ENCODE measurements around the gene RPLP1. TPM values are rescaled to one million over a fixed set of nuclear protein-coding genes. Genes with fewer than 3 reads are reported as not detected.

Gene RPLP1
- total and polyA plus RNA-seq, 9 of the 15 experiments (the other 6 are each of a cell fraction or from before 2014, with no cell fraction given) = 76.3 to 3,053 (median 847) TPM

DNA sequence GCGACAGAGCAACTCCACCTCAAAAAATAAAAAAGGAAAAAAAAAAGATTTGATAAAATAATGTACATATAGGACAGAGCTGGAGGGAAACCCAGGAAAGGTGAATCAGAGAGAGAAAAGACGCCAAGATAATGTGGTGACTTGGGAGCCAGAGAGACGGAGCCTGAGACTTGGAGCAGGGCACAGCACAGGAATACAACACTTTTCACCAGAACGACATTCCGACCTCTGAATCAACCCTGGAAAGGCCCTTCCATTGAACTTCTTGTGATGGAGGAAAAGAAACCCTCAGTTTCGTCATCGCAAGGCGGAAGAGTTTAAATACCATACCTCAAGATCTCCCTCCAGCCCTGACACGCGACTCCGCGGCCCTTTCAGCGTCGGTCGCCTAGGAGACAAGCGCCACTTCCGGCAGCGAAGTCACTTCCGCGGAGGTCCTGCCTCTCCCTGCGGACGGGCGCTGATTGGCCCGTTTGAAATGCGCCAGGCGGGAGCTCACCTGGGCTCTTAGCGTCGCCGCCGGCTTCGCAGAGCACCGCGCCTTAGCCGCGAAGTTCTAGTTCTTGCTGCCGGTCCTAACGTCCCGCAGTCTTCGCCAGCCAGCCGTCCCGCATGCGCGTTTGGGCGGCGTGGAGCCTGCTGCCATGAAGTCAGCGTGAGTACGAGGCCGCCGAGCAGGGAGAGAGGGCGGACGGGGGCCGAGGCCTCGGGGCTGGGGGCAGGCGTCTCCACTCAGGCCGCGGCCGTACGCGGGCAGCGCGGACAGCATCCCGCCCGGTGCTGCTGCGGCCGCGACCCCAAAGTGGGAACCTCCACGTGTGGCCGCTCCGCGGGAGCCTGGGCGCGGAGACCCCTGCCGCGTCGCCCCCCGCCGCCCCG, 38.6 kb upstream of the RPLP1 start, which contains the start of gene KIF23 (continued):
- TF ChIP-seq, protein P1, sequence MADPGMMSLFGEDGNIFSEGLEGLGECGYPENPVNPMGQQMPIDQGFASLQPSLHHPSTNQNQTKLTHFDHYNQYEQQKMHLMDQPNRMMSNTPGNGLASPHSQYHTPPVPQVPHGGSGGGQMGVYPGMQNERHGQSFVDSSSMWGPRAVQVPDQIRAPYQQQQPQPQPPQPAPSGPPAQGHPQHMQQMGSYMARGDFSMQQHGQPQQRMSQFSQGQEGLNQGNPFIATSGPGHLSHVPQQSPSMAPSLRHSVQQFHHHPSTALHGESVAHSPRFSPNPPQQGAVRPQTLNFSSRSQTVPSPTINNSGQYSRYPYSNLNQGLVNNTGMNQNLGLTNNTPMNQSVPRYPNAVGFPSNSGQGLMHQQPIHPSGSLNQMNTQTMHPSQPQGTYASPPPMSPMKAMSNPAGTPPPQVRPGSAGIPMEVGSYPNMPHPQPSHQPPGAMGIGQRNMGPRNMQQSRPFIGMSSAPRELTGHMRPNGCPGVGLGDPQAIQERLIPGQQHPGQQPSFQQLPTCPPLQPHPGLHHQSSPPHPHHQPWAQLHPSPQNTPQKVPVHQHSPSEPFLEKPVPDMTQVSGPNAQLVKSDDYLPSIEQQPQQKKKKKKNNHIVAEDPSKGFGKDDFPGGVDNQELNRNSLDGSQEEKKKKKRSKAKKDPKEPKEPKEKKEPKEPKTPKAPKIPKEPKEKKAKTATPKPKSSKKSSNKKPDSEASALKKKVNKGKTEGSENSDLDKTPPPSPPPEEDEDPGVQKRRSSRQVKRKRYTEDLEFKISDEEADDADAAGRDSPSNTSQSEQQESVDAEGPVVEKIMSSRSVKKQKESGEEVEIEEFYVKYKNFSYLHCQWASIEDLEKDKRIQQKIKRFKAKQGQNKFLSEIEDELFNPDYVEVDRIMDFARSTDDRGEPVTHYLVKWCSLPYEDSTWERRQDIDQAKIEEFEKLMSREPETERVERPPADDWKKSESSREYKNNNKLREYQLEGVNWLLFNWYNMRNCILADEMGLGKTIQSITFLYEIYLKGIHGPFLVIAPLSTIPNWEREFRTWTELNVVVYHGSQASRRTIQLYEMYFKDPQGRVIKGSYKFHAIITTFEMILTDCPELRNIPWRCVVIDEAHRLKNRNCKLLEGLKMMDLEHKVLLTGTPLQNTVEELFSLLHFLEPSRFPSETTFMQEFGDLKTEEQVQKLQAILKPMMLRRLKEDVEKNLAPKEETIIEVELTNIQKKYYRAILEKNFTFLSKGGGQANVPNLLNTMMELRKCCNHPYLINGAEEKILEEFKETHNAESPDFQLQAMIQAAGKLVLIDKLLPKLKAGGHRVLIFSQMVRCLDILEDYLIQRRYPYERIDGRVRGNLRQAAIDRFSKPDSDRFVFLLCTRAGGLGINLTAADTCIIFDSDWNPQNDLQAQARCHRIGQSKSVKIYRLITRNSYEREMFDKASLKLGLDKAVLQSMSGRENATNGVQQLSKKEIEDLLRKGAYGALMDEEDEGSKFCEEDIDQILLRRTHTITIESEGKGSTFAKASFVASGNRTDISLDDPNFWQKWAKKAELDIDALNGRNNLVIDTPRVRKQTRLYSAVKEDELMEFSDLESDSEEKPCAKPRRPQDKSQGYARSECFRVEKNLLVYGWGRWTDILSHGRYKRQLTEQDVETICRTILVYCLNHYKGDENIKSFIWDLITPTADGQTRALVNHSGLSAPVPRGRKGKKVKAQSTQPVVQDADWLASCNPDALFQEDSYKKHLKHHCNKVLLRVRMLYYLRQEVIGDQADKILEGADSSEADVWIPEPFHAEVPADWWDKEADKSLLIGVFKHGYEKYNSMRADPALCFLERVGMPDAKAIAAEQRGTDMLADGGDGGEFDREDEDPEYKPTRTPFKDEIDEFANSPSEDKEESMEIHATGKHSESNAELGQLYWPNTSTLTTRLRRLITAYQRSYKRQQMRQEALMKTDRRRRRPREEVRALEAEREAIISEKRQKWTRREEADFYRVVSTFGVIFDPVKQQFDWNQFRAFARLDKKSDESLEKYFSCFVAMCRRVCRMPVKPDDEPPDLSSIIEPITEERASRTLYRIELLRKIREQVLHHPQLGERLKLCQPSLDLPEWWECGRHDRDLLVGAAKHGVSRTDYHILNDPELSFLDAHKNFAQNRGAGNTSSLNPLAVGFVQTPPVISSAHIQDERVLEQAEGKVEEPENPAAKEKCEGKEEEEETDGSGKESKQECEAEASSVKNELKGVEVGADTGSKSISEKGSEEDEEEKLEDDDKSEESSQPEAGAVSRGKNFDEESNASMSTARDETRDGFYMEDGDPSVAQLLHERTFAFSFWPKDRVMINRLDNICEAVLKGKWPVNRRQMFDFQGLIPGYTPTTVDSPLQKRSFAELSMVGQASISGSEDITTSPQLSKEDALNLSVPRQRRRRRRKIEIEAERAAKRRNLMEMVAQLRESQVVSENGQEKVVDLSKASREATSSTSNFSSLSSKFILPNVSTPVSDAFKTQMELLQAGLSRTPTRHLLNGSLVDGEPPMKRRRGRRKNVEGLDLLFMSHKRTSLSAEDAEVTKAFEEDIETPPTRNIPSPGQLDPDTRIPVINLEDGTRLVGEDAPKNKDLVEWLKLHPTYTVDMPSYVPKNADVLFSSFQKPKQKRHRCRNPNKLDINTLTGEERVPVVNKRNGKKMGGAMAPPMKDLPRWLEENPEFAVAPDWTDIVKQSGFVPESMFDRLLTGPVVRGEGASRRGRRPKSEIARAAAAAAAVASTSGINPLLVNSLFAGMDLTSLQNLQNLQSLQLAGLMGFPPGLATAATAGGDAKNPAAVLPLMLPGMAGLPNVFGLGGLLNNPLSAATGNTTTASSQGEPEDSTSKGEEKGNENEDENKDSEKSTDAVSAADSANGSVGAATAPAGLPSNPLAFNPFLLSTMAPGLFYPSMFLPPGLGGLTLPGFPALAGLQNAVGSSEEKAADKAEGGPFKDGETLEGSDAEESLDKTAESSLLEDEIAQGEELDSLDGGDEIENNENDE (IDR thresholded peaks at IDR 0.05; ENCODE audit: low read depth, low read length) = no peak
- TF ChIP-seq MYC (IDR thresholded peaks at IDR 0.05; ENCODE audit: low read depth, low read length) = peak; percentile 84
- TF ChIP-seq MYC (CRISPR knock-in tag; IDR thresholded peaks at IDR 0.05; ENCODE audit: borderline replicate concordance, low read depth) = no peak
- TF ChIP-seq NR1H2 (CRISPR knock-in tag; IDR thresholded peaks at IDR 0.05) = 0 out of 2 replicates have a peak, but pooled peaks have one; percentile 32
- peak; percentile 91 for TF ChIP-seq CXXC5 (CRISPR knock-in tag; IDR thresholded peaks at IDR 0.05)
- TF ChIP-seq, protein P2, sequence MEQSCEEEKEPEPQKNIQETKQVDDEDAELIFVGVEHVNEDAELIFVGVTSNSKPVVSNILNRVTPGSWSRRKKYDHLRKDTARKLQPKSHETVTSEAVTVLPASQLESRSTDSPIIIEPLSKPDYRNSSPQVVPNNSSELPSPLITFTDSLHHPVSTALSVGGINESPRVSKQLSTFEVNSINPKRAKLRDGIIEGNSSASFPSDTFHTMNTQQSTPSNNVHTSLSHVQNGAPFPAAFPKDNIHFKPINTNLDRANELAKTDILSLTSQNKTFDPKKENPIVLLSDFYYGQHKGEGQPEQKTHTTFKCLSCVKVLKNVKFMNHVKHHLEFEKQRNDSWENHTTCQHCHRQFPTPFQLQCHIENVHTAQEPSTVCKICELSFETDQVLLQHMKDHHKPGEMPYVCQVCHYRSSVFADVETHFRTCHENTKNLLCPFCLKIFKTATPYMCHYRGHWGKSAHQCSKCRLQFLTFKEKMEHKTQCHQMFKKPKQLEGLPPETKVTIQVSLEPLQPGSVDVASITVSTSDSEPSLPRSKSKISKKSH (CRISPR knock-in tag; IDR thresholded peaks at IDR 0.05) = no peak
- TF ChIP-seq KDM5B (IDR thresholded peaks at IDR 0.05; ENCODE audit: insufficient replicate concordance, low read depth, low read length) = peak; percentile 70
- peak; percentile 74 for TF ChIP-seq CREB1 (IDR thresholded peaks at IDR 0.05)
- TF ChIP-seq CREB1 (CRISPR knock-in tag; IDR thresholded peaks at IDR 0.05) = peak; percentile 73; the same call in 1 of the 2 replicates
- TF ChIP-seq, protein P3, sequence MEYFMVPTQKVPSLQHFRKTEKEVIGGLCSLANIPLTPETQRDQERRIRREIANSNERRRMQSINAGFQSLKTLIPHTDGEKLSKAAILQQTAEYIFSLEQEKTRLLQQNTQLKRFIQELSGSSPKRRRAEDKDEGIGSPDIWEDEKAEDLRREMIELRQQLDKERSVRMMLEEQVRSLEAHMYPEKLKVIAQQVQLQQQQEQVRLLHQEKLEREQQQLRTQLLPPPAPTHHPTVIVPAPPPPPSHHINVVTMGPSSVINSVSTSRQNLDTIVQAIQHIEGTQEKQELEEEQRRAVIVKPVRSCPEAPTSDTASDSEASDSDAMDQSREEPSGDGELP (CRISPR knock-in tag; IDR thresholded peaks at IDR 0.05; ENCODE audit: borderline replicate concordance) = peak; percentile 93
- 0 out of 2 replicates have a peak, but pooled peaks have one; percentile 36 for TF ChIP-seq CBX1 (IDR thresholded peaks at IDR 0.05; ENCODE audit: low read depth)
- TF ChIP-seq POLR2AphosphoS5 (IDR thresholded peaks at IDR 0.05; ENCODE audit: control insufficient read depth, insufficient read depth, low read depth, low read length) = peak; percentile 71

Data from K562 (cell line).